NCI-H226 (cell line): ENCODE measurements around the gene SLIT3.

Experiments used
- DNase-seq: peaks from one replicate; pipeline ENCODE4 v3.0.0-alpha.2; 2015

Gene SLIT3

DNA sequence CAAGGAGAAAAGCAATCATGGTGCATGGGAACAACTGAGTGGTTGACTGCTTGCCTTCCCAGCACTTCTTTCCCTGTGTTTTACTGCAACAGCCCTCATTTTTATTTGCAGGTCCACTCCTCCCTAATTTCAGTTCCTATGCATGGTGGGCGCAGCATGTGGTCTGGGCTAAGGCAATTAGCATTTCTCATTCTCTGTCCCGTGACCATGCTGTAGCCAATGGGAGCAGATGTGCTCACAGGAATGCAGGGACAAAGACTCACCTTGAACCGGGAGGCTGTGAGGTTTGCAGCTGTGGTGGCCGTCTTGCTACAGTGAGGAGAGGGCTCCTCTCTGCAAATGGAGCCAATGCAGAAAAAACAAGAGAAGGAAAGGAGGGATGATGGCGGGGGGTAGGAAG lies 315.5 kb downstream of the SLIT3 start:
- DNase-seq = no peak

GRCh38 chr5:168984135-168984675 lies 316.7 kb downstream of the SLIT3 start:
- DNase-seq = no peak

DNA sequence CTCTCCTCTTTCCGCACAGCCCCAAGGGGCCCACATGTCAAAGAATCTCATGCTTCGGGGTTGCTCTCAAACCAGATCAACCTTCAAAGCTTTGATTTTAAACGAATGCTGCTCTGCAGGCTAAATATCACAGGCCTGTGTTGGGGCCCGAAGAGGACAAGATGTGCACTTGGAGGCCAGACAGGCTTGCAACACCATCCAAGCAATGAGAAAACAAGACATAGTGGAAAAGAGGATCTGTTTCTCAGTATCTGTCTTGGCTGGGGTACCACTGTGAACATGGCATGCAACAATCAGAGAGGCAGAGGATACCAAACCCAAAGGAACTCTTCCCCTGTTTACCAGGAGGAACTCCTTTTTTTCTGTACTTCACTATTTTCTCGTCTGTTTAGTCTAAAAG lies 321.8 kb downstream of the SLIT3 start:
- no peak for DNase-seq

- DNase-seq = peak; percentile 26
Observed at GRCh38 chr5:168978500-168978899, 322.4 kb downstream of the SLIT3 start.

DNA sequence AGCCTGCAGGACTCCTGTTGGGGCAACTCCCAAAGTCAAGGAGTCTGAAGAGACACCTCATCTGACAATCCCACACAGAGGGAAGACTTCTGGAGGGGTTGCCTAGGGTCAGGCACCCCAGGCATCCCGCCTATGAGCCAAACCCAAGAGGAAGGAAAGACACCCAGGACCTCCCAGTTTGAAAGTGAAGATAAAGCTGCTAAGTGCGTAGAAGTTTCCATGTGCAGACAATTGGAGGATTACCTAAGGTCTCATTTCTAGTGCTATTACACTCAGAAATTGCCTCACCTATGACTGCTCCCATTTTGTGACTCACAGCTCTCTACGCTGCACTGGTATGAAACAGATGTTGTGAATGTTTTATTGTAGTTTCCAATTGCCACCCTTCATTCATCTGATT lies 322.9 kb downstream of the SLIT3 start:
- peak; percentile 96 for DNase-seq

GRCh38 chr5:168976311-168976970 lies 324.5 kb downstream of the SLIT3 start:
- DNase-seq = peak; percentile 33

GRCh38 chr5:168975331-168975730 lies 325.6 kb downstream of the SLIT3 start:
- DNase-seq = no peak

GRCh38 chr5:168974082-168974481 lies 326.9 kb downstream of the SLIT3 start:
- peak; percentile 41 for DNase-seq

DNA sequence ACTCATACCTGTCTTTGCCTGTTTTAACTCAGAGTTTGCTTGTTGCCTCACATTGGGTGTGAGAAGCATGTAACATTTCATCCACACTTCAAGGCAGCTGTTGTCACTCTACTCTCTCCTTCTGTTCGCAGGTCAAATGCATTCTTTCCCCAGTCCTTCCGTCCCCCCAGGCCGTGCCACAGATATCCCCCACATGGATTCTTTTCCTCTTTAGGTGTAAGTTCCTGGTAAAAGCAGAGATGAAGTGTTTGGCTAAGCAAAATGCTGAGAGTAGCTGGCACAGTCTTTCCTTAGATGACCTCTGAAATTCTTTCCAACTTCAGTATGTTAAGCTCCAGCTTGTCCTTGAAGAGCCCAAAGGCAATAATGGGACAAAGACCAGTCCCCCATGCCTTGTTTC lies 328.2 kb downstream of the SLIT3 start:
- DNase-seq = no peak

DNA sequence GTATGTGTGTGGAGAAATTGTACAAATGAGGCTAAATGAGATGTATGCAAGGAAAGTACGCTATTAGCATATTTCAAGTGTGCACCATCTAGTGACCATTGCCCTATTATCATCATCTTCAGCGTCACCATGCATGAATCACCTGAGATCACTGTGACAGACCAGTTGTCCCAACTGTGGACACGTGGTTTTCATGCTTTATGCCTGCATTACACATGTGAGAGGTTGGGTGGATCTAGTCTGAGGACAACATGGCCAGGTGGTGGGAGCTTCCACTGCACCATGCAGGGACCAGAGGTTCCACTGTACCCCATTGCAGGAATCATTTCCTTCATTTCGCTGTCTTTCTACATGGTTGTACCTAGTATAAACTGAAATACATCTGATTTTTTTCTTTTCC lies 329.8 kb downstream of the SLIT3 start:
- no peak for DNase-seq

GRCh38 chr5:168969326-168969886 lies 331.5 kb downstream of the SLIT3 start:
- DNase-seq = no peak

DNA sequence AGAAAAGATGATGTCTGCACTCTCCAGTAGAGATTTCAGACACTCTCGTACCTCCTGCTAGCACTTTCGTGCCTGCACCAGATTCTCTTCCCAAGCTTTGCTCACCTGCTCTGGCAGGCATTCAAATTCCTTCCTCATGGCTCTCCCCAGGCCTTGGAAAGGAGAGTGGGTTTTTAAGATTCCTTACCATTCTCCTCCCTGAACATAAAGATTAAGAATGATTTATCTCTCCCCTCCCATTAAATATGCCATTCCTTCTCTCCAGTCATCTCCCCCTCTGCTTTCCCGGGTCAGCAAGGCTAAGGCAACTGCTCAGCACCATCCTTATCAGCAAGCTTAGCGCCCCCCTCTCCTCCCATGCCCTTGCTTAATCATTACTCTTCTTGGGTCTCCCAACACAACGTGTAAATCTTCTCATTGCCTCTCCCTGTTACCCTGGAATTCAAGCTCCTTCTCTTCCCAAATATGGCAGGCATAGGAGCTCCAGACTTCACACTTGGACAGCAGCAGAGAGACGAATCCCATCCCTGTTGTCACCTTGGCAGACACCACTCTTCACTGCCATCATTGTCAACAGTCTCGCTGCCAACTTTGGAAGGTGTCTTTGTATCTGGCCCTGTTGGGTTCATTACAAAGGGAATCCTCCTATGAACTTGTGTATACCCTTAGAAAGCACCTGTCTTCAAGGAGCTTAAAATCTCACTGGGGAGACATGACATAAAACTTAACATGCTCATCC lies 332.9 kb downstream of the SLIT3 start:
- peak; percentile 86 for DNase-seq

- DNase-seq = no peak
Observed at GRCh38 chr5:168965638-168966037, 335.3 kb downstream of the SLIT3 start.

GRCh38 chr5:168964182-168964581 lies 336.8 kb downstream of the SLIT3 start:
- DNase-seq = peak; percentile 43

DNA sequence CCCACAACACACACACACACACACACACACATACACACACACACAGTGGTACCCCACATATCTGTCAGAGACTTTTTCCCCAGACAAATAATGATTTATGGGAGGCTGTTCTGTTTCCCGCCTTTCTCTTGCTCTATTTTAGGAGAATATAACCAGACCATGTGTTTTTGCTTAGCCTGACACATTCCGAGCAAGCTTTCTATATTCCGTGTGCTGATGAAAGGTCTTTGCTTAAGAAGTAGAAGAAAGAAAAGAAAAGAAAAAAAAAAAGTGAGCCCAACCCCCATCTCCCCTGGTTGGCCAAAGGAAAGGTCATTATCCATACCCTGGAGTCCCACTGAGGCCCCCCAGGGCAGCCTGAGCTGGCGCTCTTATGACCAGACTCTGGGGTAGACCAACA lies 338.6 kb downstream of the SLIT3 start:
- no peak for DNase-seq

DNA sequence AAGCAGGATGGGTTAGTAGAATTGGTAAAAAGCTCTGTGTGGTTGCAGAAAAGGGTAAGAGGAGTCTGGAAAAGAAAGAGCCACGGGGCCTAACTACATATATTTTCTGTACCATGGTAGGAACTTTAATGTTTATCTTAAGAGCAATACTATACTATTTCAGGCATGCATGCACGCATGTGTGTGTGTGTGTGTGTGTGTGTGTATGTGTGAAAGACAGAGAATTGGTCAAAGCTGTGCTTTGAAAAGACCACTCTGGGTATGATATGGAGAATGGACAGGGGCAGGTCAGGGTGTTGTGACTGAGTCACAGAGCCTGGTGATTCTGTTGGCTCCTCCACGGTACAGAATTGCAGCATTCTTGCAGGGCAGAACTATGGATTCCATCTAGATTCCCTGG lies 339.3 kb downstream of the SLIT3 start:
- DNase-seq = no peak

GRCh38 chr5:168960497-168960896 lies 340.4 kb downstream of the SLIT3 start:
- DNase-seq = no peak

DNA sequence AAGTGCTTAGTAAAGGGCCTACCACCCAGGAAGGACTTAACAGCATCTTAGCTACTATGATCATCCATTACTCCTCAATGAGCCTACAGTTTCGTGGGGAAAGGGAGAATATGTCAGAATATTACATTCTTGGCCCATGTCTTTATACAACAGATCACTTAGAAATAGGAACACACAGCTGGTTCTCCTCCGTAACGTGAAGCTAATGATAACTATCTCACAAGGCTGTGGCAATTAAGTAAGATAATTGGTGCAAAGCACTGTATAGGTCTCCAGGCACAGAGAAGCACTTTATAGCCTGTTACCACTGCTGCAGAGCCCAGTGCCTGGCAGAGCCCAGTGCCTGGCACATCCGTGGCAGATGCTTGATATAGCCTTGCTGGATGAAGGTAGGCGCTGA lies 347.6 kb downstream of the SLIT3 start:
- no peak for DNase-seq

- DNase-seq = no peak
Observed at GRCh38 chr5:168952196-168952595, 348.7 kb downstream of the SLIT3 start.

GRCh38 chr5:168951769-168952168 lies 349.2 kb downstream of the SLIT3 start:
- DNase-seq = no peak

GRCh38 chr5:168951356-168951755 lies 349.6 kb downstream of the SLIT3 start:
- DNase-seq = no peak

- DNase-seq = no peak
Observed at GRCh38 chr5:168950241-168950951, 350.5 kb downstream of the SLIT3 start.

GRCh38 chr5:168948746-168949145 lies 352.2 kb downstream of the SLIT3 start:
- no peak for DNase-seq
